Measurements from ENCODE around the gene ANKS1A.

The ANKS1A gene

GRCh38 chr6:34911822-34912221, 22.8 kb downstream of the ANKS1A start:
- no peak overlapping the region for H3K4ac ChIP-seq (ENCODE audit: low read depth, low read length)
- no peak for DNase-seq
- no peak overlapping the region for H3K9ac ChIP-seq (ENCODE audit: low read length)
- peaks cover 0 to 4% of the 10 kb centered on the region in 2 experiments for H3K4me1 ChIP-seq (ENCODE audit: control insufficient read depth in 1 of 2, insufficient read depth in 2 of 2, low read length in 2 of 2)
- no peak overlapping the region for H4K91ac ChIP-seq (ENCODE audit: low read depth, low read length)
- no peaks in the 10 kb centered on the region for H3K27me3 ChIP-seq (ENCODE audit: insufficient read depth, low read length)
- H2BK12ac ChIP-seq (ENCODE audit: low read length) = no peak overlapping the region
- WGBS (ENCODE audit: extremely low coverage, insufficient coverage, insufficient read length) = no CpG with 5 or more reads among the region's 5 CpGs
- H4K8ac ChIP-seq (ENCODE audit: low read depth, low read length) = no peak overlapping the region
- H3K27ac ChIP-seq (ENCODE audit: low read depth, low read length) = no peak overlapping the region
- H3K79me2 ChIP-seq (ENCODE audit: control insufficient read depth, insufficient read depth, low read length, poor library complexity) = peaks cover 3% of the 10 kb centered on the region
- H3K79me1 ChIP-seq (ENCODE audit: low read length) = no peaks in the 10 kb centered on the region
- H3K4me3 ChIP-seq (ENCODE audit: low read depth, low read length) = no peak overlapping the region
- no peak overlapping the region for H3K18ac ChIP-seq (ENCODE audit: low read length)
- H2BK5ac ChIP-seq (ENCODE audit: low read depth, low read length, poor library complexity) = no peak overlapping the region
- no peak overlapping the region for H3K23ac ChIP-seq (ENCODE audit: low read length)
- no peak overlapping the region for H2AK5ac ChIP-seq (ENCODE audit: low read length)
- H3K14ac ChIP-seq (ENCODE audit: low read length) = no peak overlapping the region
- H2AFZ ChIP-seq (ENCODE audit: insufficient read depth, low read length, poor library complexity) = no peak overlapping the region
- H3K36me3 ChIP-seq (ENCODE audit: control insufficient read depth in 1 of 2, insufficient read depth in 2 of 2, low read length in 2 of 2) = no peaks in the 10 kb centered on the region
- no peak overlapping the region for H3K4me2 ChIP-seq (ENCODE audit: low read length)
- H3K9me3 ChIP-seq (ENCODE audit: insufficient read depth, low read depth, low read length) = no peaks in the 10 kb centered on the region
- no peak overlapping the region for H2BK120ac ChIP-seq (ENCODE audit: insufficient read depth, low read length, poor library complexity)
- H4K12ac ChIP-seq (ENCODE audit: low read depth, low read length) = no peak overlapping the region

DNA sequence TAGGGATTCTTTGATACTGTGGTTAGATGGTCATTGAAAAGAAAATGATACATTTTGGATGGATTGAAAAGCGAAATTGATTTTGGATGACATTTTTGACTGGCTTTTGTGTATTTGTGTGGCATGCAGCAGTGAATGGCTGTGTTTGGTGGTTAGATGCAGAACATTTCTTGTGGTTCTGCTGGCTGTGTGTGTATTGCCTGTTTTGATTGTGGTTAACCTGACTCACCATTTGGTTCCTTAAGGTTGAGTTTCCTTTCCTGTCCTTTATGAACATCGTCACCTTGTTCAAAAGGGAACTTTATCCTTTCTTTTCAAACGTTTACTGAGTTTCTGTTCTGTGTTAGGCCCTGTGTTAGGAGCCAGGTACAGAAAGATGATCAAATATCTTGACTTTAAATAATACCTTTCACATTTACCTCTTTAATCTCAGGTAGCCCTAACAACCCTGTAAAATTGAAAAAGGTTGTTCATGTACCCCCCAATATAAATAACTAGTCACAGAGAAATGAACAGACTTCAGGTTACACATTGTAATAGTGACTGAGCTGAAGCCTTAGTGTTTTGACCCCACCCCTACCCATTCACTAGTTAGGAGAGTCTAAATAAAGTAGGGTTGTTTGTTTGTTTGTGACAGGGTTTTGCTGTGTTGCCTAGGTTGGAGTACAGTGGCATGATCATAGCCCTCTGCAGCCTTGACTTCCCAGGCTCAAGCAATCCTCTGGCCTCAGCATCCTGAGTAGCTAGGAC, 23.8 kb downstream of the ANKS1A start:
- no peak overlapping the region for H3K18ac ChIP-seq (ENCODE audit: low read length)
- peaks cover 3% of the 10 kb centered on the region for H3K79me2 ChIP-seq (ENCODE audit: control insufficient read depth, insufficient read depth, low read length, poor library complexity)
- no peak overlapping the region for H2BK12ac ChIP-seq (ENCODE audit: low read length)
- H3K4me3 ChIP-seq (ENCODE audit: low read depth, low read length) = no peak overlapping the region
- peaks cover 0 to 4% of the 10 kb centered on the region in 2 experiments for H3K4me1 ChIP-seq (ENCODE audit: control insufficient read depth in 1 of 2, insufficient read depth in 2 of 2, low read length in 2 of 2)
- no peak overlapping the region for H3K14ac ChIP-seq (ENCODE audit: low read length)
- H4K12ac ChIP-seq (ENCODE audit: low read depth, low read length) = no peak overlapping the region
- no peak overlapping the region for H3K4ac ChIP-seq (ENCODE audit: low read depth, low read length)
- WGBS (ENCODE audit: extremely low coverage, insufficient coverage, insufficient read length) = 100% methylated on average over 1 of the region's 3 CpGs
- H3K9me3 ChIP-seq (ENCODE audit: insufficient read depth, low read depth, low read length) = no peaks in the 10 kb centered on the region
- H2AFZ ChIP-seq (ENCODE audit: insufficient read depth, low read length, poor library complexity) = no peak overlapping the region
- H3K79me1 ChIP-seq (ENCODE audit: low read length) = no peaks in the 10 kb centered on the region
- H3K36me3 ChIP-seq (ENCODE audit: control insufficient read depth in 1 of 2, insufficient read depth in 2 of 2, low read length in 2 of 2) = no peaks in the 10 kb centered on the region
- no peak overlapping the region for H2BK120ac ChIP-seq (ENCODE audit: insufficient read depth, low read length, poor library complexity)
- H3K9ac ChIP-seq (ENCODE audit: low read length) = no peak overlapping the region
- H4K8ac ChIP-seq (ENCODE audit: low read depth, low read length) = no peak overlapping the region
- H4K91ac ChIP-seq (ENCODE audit: low read depth, low read length) = no peak overlapping the region
- no peak overlapping the region for H3K4me2 ChIP-seq (ENCODE audit: low read length)
- DNase-seq = no peak
- no peaks in the 10 kb centered on the region for H3K27me3 ChIP-seq (ENCODE audit: insufficient read depth, low read length)
- H2BK5ac ChIP-seq (ENCODE audit: low read depth, low read length, poor library complexity) = no peak overlapping the region
- peak overlapping the region; percentile 7 for H3K23ac ChIP-seq (ENCODE audit: low read length)
- H2AK5ac ChIP-seq (ENCODE audit: low read length) = no peak overlapping the region
- no peak overlapping the region for H3K27ac ChIP-seq (ENCODE audit: low read depth, low read length)

DNA sequence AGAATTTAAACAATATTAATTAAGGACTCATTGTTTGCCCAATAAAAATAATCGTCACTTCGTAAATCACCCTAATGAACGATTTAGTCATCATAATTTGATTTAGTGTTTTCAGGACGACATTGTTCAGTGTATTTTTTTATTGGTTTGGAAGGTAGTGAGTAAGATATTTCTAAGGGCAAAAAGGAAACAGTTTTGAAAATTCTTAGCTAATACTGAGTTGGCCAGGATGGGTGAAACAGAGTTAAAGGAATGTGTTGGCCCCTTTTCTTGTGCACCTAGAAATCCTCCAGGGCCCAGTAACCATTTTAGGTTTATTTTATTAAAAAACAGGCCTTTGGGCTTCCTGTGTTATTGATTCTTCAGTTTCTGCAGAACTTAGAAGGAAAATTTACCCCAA, 25.3 kb downstream of the ANKS1A start:
- H3K23ac ChIP-seq (ENCODE audit: low read length) = no peak overlapping the region
- H2BK5ac ChIP-seq (ENCODE audit: low read depth, low read length, poor library complexity) = no peak overlapping the region
- H3K4me1 ChIP-seq (ENCODE audit: control insufficient read depth in 1 of 2, insufficient read depth in 2 of 2, low read length in 2 of 2) = no peaks in the 10 kb centered on the region
- H3K79me1 ChIP-seq (ENCODE audit: low read length) = no peaks in the 10 kb centered on the region
- no peak overlapping the region for H3K14ac ChIP-seq (ENCODE audit: low read length)
- H3K36me3 ChIP-seq (ENCODE audit: control insufficient read depth in 1 of 2, insufficient read depth in 2 of 2, low read length in 2 of 2) = no peaks in the 10 kb centered on the region
- no peak overlapping the region for H2AFZ ChIP-seq (ENCODE audit: insufficient read depth, low read length, poor library complexity)
- 100% methylated on average over 1 of the region's 4 CpGs for WGBS (ENCODE audit: extremely low coverage, insufficient coverage, insufficient read length)
- H3K4ac ChIP-seq (ENCODE audit: low read depth, low read length) = no peak overlapping the region
- no peak overlapping the region for H4K91ac ChIP-seq (ENCODE audit: low read depth, low read length)
- H2AK5ac ChIP-seq (ENCODE audit: low read length) = no peak overlapping the region
- no peak for DNase-seq
- H3K79me2 ChIP-seq (ENCODE audit: control insufficient read depth, insufficient read depth, low read length, poor library complexity) = peaks cover 3% of the 10 kb centered on the region
- no peak overlapping the region for H4K12ac ChIP-seq (ENCODE audit: low read depth, low read length)
- H2BK120ac ChIP-seq (ENCODE audit: insufficient read depth, low read length, poor library complexity) = no peak overlapping the region
- H2BK12ac ChIP-seq (ENCODE audit: low read length) = no peak overlapping the region
- H3K27me3 ChIP-seq (ENCODE audit: insufficient read depth, low read length) = no peaks in the 10 kb centered on the region
- H3K9me3 ChIP-seq (ENCODE audit: insufficient read depth, low read depth, low read length) = no peaks in the 10 kb centered on the region
- no peak overlapping the region for H3K4me3 ChIP-seq (ENCODE audit: low read depth, low read length)
- no peak overlapping the region for H3K4me2 ChIP-seq (ENCODE audit: low read length)
- H3K18ac ChIP-seq (ENCODE audit: low read length) = no peak overlapping the region
- no peak overlapping the region for H4K8ac ChIP-seq (ENCODE audit: low read depth, low read length)
- H3K27ac ChIP-seq (ENCODE audit: low read depth, low read length) = no peak overlapping the region
- no peak overlapping the region for H3K9ac ChIP-seq (ENCODE audit: low read length)

DNA sequence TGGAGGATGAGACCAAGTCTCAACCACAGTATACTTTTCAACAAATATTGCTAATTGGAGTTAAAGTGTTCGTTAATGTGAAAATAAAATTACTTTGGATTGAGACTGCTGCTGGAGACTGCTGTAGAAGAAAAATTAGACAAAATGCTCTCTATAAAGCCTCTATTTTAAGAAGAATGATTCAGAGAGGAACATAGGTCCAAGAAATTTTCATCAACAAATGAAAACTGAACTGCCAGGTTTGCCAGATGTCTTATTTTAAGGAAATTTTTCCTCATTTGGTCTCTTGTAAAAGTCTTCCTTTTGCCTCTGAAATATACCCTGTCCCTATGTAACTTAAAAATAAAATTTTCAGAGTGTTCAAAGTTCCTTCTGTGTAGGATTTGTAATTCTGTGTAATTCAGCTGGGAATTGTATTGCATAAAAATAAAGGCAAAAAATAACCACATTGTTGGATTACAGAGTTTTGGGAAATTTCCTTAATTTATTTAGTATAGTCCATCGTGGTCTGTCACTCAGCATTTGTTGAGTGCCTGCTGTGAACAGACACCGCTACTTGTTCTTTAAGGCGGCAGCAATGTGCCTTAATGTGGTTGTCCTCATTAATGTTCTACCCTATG, 27.4 kb downstream of the ANKS1A start:
- H3K79me1 ChIP-seq (ENCODE audit: low read length) = no peaks in the 10 kb centered on the region
- H4K12ac ChIP-seq (ENCODE audit: low read depth, low read length) = no peak overlapping the region
- H3K4me1 ChIP-seq (ENCODE audit: control insufficient read depth in 1 of 2, insufficient read depth in 2 of 2, low read length in 2 of 2) = no peaks in the 10 kb centered on the region
- no peak overlapping the region for H4K8ac ChIP-seq (ENCODE audit: low read depth, low read length)
- no peak overlapping the region for H2BK5ac ChIP-seq (ENCODE audit: low read depth, low read length, poor library complexity)
- H2BK120ac ChIP-seq (ENCODE audit: insufficient read depth, low read length, poor library complexity) = no peak overlapping the region
- no peak overlapping the region for H2AK5ac ChIP-seq (ENCODE audit: low read length)
- WGBS (ENCODE audit: extremely low coverage, insufficient coverage, insufficient read length) = no CpG with 5 or more reads among the region's 4 CpGs
- H3K4me2 ChIP-seq (ENCODE audit: low read length) = no peak overlapping the region
- H2AFZ ChIP-seq (ENCODE audit: insufficient read depth, low read length, poor library complexity) = no peak overlapping the region
- no peak overlapping the region for H4K91ac ChIP-seq (ENCODE audit: low read depth, low read length)
- no peaks in the 10 kb centered on the region for H3K9me3 ChIP-seq (ENCODE audit: insufficient read depth, low read depth, low read length)
- H3K23ac ChIP-seq (ENCODE audit: low read length) = no peak overlapping the region
- no peak overlapping the region for H3K14ac ChIP-seq (ENCODE audit: low read length)
- no peak overlapping the region for H3K18ac ChIP-seq (ENCODE audit: low read length)
- H3K4ac ChIP-seq (ENCODE audit: low read depth, low read length) = no peak overlapping the region
- no peak overlapping the region for H3K27ac ChIP-seq (ENCODE audit: low read depth, low read length)
- H3K79me2 ChIP-seq (ENCODE audit: control insufficient read depth, insufficient read depth, low read length, poor library complexity) = no peaks in the 10 kb centered on the region
- H3K4me3 ChIP-seq (ENCODE audit: low read depth, low read length) = no peak overlapping the region
- H2BK12ac ChIP-seq (ENCODE audit: low read length) = no peak overlapping the region
- no peaks in the 10 kb centered on the region for H3K27me3 ChIP-seq (ENCODE audit: insufficient read depth, low read length)
- no peaks in the 10 kb centered on the region for H3K36me3 ChIP-seq (ENCODE audit: control insufficient read depth in 1 of 2, insufficient read depth in 2 of 2, low read length in 2 of 2)
- H3K9ac ChIP-seq (ENCODE audit: low read length) = no peak overlapping the region
- no peak for DNase-seq

Measured in trophoblast cell (in vitro differentiated cells and primary cell).